ENCODE measurements around the gene UBE2B.

Gene UBE2B

DNA sequence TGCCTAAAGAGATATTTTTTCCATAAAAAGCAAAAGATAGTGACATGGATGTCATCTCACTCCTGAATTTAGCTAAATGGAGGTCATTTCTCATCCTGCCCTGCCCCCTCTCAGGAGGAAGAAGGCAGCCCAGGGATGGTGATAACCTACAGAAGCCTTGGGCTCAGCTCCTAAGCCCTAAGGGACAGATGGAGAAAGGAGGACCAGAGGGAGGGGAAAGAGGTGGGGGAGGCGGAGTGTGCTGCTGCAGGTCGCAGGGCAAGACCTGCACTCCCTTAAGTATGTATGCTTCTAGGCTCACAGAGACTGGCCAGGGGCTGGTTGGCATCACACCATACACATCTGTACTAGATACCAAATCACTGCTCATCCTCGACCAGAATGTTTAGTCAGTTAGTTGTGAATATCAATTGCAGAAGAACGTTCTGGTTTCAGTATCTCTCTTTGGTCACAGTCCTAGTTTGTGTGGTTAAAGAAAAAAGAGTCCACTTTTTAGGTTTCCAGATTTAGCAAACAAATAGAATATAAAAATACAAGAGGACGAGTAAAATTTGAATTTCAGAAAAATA lies 58.7 kb downstream of the UBE2B start:
- no peak overlapping the region for H3K4me3 ChIP-seq (ENCODE audit: low read depth, low read length)
- no peaks in the 10 kb centered on the region for H3K36me3 ChIP-seq (ENCODE audit: control insufficient read depth in 2 of 2, insufficient read depth in 1 of 2, low read length in 2 of 2)
- POLR2A ChIA-PET, result interaction anchor here (0.6 kb wide), 1 partner anchor 455 kb away, joined by 5 read pairs; no protein-coding TSS in a partner anchor
- TF ChIP-seq, protein P1, sequence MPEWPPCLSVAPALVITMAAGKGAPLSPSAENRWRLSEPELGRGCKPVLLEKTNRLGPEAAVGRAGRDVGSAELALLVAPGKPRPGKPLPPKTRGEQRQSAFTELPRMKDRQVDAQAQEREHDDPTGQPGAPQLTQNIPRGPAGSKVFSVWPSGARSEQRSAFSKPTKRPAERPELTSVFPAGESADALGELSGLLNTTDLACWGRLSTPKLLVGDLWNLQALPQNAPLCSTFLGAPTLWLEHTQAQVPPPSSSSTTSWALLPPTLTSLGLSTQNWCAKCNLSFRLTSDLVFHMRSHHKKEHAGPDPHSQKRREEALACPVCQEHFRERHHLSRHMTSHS (tag by site-specific recombination; IDR thresholded peaks at IDR 0.05), result no peak
- TF ChIP-seq ZNF501 (tag by site-specific recombination; IDR thresholded peaks at IDR 0.05) (no peak), ZNF701 (tag by site-specific recombination; IDR thresholded peaks at IDR 0.05) (no peak), ZNF239 (tag by site-specific recombination; IDR thresholded peaks at IDR 0.05) (no peak), BCL11A (tag by site-specific recombination; IDR thresholded peaks at IDR 0.05; ENCODE audit: low read depth) (no peak), HOXD13 (CRISPR knock-in tag; IDR thresholded peaks at IDR 0.05; ENCODE audit: borderline replicate concordance) (no peak), ZNF555 (tag by site-specific recombination; conservative IDR thresholded peaks at IDR 0.05) (no peak), ZNF175 (tag by site-specific recombination; IDR thresholded peaks at IDR 0.05) (no peak), ZNF514 (tag by site-specific recombination; IDR thresholded peaks at IDR 0.05) (no peak), ZNF16 (tag by site-specific recombination; IDR thresholded peaks at IDR 0.05; ENCODE audit: low read depth) (no peak), HOXC10 (CRISPR knock-in tag; IDR thresholded peaks at IDR 0.05) (no peak), ZNF776 (tag by site-specific recombination; IDR thresholded peaks at IDR 0.05; ENCODE audit: borderline replicate concordance) (no peak)
- TF ChIP-seq, protein P2, sequence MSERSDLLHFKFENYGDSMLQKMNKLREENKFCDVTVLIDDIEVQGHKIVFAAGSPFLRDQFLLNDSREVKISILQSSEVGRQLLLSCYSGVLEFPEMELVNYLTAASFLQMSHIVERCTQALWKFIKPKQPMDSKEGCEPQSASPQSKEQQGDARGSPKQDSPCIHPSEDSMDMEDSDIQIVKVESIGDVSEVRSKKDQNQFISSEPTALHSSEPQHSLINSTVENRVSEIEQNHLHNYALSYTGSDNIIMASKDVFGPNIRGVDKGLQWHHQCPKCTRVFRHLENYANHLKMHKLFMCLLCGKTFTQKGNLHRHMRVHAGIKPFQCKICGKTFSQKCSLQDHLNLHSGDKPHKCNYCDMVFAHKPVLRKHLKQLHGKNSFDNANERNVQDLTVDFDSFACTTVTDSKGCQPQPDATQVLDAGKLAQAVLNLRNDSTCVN (tag by site-specific recombination; optimal IDR thresholded peaks at IDR 0.05), result no peak
- TF ChIP-seq, protein P3, sequence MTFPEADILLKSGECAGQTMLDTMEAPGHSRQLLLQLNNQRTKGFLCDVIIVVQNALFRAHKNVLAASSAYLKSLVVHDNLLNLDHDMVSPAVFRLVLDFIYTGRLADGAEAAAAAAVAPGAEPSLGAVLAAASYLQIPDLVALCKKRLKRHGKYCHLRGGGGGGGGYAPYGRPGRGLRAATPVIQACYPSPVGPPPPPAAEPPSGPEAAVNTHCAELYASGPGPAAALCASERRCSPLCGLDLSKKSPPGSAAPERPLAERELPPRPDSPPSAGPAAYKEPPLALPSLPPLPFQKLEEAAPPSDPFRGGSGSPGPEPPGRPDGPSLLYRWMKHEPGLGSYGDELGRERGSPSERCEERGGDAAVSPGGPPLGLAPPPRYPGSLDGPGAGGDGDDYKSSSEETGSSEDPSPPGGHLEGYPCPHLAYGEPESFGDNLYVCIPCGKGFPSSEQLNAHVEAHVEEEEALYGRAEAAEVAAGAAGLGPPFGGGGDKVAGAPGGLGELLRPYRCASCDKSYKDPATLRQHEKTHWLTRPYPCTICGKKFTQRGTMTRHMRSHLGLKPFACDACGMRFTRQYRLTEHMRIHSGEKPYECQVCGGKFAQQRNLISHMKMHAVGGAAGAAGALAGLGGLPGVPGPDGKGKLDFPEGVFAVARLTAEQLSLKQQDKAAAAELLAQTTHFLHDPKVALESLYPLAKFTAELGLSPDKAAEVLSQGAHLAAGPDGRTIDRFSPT (tag by site-specific recombination; IDR thresholded peaks at IDR 0.05), result no peak
- H3K4me1 ChIP-seq (ENCODE audit: control insufficient read depth, insufficient read depth, low read length), result no peaks in the 10 kb centered on the region
- H3K9me3 ChIP-seq (ENCODE audit: control insufficient read depth, insufficient read depth, low read depth, low read length), result no peaks in the 10 kb centered on the region
- CTCF ChIA-PET, result interaction anchor here (0.6 to 0.7 kb wide), 2 partner anchors 19 to 1134 kb away, joined by 3 to 4 read pairs; partner anchors contain the start of gene CDKN2AIPNL
- H3K27ac ChIP-seq (ENCODE audit: extremely low read depth, low read depth, low read length), result no peak overlapping the region

DNA sequence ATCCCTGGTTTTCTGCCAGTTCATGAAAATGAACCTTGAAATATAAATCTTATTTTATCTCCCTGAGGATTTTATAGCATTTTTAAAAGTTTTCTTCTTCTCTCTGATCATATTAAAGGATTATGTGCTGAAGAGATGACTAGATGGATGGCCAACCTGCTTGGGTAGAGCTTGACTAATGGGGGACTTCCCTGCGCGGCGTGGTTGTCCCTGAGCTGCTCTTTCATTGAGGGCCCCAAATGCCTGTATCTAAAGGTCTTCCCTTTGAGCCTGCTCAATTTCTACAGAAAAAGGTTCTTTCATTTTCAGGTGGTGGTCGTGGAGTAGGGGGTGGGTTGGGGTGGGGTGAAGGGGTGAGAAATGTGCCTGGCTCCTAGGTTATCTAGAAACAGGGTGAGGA lies 60.8 kb downstream of the UBE2B start:
- Histone ChIP-seq H3K9me3 (ENCODE audit: control insufficient read depth, insufficient read depth, low read depth, low read length) (no peaks in the 10 kb centered on the region), H3K27ac (ENCODE audit: extremely low read depth, low read depth, low read length) (no peak overlapping the region), H3K4me3 (ENCODE audit: low read depth, low read length) (no peak overlapping the region), H3K4me1 (ENCODE audit: control insufficient read depth, insufficient read depth, low read length) (no peaks in the 10 kb centered on the region), H3K36me3 (ENCODE audit: control insufficient read depth in 2 of 2, insufficient read depth in 1 of 2, low read length in 2 of 2) (no peaks in the 10 kb centered on the region)
- POLR2A ChIA-PET, result no interaction called here
- TF ChIP-seq HOXD13 (CRISPR knock-in tag; IDR thresholded peaks at IDR 0.05; ENCODE audit: borderline replicate concordance) (no peak), ZNF530 (tag by site-specific recombination; IDR thresholded peaks at IDR 0.05; ENCODE audit: low read depth) (no peak), MEIS1 (CRISPR knock-in tag; IDR thresholded peaks at IDR 0.05; ENCODE audit: borderline replicate concordance) (no peak), ZNF843 (tag by site-specific recombination; IDR thresholded peaks at IDR 0.05) (no peak), KLF1 (tag by site-specific recombination; IDR thresholded peaks at IDR 0.05) (no peak), ZNF23 (tag by site-specific recombination; IDR thresholded peaks at IDR 0.05; ENCODE audit: borderline replicate concordance) (no peak), ZNF529 (tag by site-specific recombination; IDR thresholded peaks at IDR 0.05; ENCODE audit: insufficient replicate concordance) (no peak), ZNF202 (tag by site-specific recombination; IDR thresholded peaks at IDR 0.05; ENCODE audit: borderline replicate concordance) (no peak), ZNF670 (tag by site-specific recombination; IDR thresholded peaks at IDR 0.05; ENCODE audit: low read depth) (no peak)
- TF ChIP-seq, protein P4, sequence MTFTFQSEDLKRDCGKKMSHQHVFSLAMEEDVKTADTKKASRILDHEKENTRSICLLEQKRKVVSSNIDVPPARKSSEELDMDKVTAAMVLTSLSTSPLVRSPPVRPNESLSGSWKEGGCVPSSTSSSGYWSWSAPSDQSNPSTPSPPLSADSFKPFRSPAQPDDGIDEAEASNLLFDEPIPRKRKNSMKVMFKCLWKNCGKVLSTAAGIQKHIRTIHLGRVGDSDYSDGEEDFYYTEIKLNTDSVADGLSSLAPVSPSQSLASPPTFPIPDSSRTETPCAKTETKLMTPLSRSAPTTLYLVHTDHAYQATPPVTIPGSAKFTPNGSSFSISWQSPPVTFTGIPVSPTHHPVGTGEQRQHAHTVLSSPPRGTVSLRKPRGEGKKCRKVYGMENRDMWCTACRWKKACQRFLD (tag by site-specific recombination; IDR thresholded peaks at IDR 0.05), result no peak
- TF ChIP-seq, protein P5, sequence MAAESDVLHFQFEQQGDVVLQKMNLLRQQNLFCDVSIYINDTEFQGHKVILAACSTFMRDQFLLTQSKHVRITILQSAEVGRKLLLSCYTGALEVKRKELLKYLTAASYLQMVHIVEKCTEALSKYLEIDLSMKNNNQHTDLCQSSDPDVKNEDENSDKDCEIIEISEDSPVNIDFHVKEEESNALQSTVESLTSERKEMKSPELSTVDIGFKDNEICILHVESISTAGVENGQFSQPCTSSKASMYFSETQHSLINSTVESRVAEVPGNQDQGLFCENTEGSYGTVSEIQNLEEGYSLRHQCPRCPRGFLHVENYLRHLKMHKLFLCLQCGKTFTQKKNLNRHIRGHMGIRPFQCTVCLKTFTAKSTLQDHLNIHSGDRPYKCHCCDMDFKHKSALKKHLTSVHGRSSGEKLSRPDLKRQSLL (tag by site-specific recombination; IDR thresholded peaks at IDR 0.05), result no peak
- CTCF ChIA-PET, result interaction anchor here (0.6 to 0.7 kb wide), 2 partner anchors 15 to 226 kb away, joined by 3 to 4 read pairs; no protein-coding TSS in a partner anchor

All from HEK293 (cell line).